SU-DHL-6 (cell line): ENCODE results near the gene FAXC.

Experiments used
- EZH2phosphoT487 ChIP-seq: fragments of 200-600 bp; sonication (generic), shearing (Covaris generic); conservative IDR thresholded peaks from 2 replicates; pipeline ENCODE4 v1.6.1; 2018; ENCODE audit warnings: mild to moderate bottlenecking, antibody characterized with exemption, low read length, moderate library complexity, mixed read lengths
- TF ChIP-seq, protein P1 (sequence below): fragments of 200-600 bp; sonication (generic); IDR thresholded peaks from one replicate; pipeline ENCODE4 v1.5.1; 2017; ENCODE audit warnings: antibody characterized with exemption, mild to moderate bottlenecking, low read length, moderate library complexity; ENCODE audit not compliant: insufficient read depth, poor library complexity, severe bottlenecking

DNA sequence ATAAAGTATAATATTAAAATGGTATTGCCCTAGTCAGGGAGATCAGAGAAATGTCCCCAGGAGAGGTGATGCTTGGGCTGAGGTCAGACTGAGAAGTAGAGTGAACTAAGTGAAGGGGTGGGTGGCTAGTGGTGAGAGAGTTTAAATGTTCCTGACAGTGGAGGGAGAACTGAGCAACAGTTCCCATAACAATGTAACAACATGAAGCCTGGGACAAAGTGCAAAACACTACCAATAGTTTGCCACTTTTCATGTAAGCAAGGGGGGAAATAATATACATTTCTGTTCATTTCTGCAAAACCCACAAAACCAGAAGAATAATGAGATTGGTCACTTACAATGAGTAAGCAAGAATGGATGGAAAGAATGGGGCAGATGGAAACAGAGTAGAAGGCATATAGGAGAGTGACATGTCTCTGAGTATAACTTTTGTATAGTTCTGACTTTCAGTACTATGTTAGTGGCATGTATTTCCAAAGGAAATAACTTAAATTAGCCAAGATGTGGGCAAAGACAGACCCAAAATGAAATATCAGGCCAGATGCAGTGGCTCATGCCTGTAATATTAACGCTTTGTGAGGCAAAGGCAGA lies 13.3 kb upstream of the FAXC start:
- TF ChIP-seq, protein P1, sequence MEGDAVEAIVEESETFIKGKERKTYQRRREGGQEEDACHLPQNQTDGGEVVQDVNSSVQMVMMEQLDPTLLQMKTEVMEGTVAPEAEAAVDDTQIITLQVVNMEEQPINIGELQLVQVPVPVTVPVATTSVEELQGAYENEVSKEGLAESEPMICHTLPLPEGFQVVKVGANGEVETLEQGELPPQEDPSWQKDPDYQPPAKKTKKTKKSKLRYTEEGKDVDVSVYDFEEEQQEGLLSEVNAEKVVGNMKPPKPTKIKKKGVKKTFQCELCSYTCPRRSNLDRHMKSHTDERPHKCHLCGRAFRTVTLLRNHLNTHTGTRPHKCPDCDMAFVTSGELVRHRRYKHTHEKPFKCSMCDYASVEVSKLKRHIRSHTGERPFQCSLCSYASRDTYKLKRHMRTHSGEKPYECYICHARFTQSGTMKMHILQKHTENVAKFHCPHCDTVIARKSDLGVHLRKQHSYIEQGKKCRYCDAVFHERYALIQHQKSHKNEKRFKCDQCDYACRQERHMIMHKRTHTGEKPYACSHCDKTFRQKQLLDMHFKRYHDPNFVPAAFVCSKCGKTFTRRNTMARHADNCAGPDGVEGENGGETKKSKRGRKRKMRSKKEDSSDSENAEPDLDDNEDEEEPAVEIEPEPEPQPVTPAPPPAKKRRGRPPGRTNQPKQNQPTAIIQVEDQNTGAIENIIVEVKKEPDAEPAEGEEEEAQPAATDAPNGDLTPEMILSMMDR: no peak
- no peak for TF ChIP-seq EZH2phosphoT487
